Measurements from ENCODE around the gene COL4A3.

Gene COL4A3

DNA sequence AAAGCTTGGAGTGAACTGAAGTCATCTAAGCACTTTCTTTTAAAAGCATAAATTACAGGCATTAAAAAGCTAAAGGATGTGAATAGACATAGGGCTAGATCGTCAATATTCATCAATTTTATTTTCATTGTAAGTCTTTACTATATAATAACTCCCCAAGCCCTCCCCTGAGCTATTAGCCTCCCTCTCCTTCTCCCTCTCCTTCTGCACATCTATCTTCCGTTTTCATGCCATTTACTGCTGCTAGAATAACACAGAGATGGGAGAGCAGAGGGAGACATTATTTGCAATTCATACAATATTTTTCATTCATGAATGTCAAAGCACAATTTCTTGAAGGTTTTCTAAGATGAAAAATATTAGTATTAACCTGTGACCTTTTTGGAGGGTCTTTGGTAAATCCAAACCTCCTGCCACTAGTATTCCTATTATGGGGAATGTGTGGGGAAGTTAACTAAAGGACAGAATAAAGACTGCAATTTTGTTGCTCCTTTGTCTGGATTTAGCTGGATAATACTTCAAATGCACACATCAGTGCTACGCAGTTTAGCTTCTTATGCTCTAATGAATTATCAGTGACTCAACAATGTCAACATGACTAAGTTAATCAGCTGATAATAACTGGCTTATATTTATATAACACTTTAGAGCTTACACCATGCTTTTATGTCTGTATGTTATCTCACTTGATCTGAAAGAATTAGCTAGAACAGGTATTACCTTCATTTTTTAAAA is 132.4 kb downstream of the COL4A3 start:
- no peak for DNase-seq

DNA sequence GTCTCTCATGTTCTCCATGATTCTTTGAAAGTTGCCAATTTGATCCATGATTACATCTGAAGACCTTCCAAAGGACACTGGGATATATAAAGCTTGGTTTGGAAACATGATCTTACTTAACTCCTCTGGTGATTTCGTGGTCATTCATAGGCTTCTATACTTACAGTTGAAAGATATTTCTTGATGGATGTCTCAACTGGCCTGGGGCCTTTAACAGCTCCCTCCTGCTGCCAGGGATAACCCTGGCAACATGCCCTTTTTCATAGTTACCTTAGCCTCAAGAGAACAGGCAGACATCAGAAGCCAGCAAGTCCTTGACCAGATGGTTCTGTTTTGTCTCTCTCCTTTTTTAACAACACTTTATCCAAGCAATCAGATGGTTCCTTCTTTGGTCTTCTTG is 137.1 kb downstream of the COL4A3 start:
- DNase-seq: no peak

DNA sequence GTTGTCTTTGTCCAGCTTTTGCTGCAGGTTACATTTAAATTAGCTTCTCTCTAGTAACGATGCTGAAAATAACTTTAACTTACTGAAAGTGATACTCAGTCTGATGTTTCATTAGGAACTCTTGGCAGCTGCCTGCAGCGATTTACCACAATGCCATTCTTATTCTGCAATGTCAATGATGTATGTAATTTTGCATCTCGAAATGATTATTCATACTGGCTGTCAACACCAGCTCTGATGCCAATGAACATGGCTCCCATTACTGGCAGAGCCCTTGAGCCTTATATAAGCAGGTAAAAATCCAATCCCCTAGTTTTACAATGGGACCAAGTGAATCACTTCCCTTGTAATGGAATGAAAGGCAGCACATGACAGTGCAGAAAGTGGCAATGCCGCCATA is 144.4 kb downstream of the COL4A3 start:
- DNase-seq: no peak

DNA sequence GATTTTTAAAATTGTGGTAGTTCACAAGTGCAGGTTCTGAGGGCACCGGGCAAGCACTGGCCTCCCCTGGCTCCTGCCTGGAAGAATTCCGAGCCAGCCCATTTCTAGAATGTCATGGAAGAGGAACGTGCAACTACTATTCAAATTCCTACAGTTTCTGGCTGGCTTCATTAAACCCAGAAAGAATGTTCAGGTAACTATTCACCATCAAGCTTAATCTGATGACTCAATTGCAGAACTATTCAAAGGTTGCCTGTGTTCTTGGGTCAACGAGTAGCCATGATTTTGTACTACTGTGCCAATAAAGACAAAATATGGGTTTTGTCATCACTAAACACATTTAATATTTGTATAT is 146.3 kb downstream of the COL4A3 start:
- no peak for DNase-seq

DNA sequence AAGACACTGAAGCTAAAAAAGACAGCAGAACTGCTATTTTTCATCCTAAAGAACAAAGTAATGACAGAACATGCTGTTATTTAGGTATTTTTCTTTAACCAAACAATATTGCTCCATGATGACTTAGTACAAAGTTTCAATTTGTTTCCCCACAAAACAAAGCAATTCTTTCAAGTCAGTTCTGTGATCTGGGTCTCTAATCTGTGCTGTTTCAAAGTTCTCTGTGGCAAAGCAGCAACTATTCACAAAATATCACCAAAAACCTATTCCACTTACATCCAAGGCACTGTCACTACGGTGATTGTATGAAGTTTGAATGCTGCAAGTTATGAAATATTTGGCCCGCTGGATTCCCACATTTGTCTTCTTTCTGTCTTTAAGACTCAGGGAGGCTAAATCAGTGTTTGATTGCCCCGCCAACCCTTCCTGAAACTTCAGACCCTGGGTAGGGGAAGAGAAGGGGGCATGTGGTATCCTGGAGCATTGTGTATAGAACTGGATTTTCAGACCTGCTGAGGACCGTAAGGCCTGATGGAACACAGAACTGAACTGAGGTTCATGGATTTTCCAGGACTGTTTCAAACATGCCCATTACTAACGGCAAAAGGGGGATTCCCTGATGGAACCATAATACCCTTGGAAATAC is 147.6 kb downstream of the COL4A3 start:
- no peak for DNase-seq

DNA sequence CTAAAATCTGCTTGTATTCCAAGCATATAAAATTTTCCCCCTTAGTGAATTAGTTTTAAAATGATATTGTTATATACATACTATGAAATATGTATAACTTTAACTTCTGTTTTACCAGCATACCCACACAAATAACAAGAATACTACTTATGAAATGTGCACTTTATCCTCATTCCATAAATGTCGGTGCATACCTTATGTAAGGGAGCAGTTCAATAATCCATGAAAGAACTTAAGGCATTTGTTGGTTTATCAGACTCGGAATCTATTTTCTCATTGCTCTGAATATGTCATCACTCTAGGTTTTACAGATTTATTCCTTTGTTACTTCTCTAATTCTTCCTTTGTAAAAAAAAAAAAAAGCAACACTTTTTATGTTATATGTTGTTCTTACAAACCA is 148.2 kb downstream of the COL4A3 start:
- DNase-seq: no peak

DNA sequence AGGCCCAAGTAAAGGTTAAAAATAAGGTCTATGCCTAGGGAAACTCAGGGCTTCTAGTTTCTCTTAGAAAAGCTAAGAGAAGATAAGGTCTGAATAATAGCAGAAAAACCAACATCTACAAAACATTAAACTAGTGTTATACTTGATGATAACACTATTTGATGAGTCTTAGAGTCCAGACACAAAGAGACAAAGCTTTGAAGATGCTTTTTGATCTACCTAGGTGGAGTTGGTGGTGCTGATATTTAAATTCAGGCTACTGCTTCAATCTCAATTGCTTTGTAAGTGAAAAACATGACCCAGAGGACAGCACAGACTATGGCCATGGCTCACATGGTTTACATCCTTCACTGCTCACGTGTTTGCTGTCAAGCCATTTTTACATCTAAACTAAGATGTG is 148.9 kb downstream of the COL4A3 start:
- DNase-seq: no peak

DNA sequence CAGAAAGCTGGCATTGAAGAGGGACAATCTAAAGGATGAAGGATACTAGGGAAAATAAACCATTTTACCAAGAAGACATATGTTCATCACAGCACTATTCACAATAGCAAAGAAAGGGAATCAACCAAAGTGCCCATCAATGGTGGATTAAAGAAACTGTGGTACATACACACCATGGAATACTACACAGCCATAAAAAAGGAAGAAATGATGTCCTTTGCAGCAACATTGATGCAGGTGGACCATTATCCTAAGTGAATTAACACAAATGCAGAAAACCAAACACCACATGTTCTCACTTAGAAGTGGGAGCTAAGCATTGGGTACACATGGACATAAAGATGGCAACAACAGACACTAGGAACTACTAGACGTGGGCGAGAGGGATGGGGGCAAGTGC is 153.4 kb downstream of the COL4A3 start:
- DNase-seq: no peak

DNA sequence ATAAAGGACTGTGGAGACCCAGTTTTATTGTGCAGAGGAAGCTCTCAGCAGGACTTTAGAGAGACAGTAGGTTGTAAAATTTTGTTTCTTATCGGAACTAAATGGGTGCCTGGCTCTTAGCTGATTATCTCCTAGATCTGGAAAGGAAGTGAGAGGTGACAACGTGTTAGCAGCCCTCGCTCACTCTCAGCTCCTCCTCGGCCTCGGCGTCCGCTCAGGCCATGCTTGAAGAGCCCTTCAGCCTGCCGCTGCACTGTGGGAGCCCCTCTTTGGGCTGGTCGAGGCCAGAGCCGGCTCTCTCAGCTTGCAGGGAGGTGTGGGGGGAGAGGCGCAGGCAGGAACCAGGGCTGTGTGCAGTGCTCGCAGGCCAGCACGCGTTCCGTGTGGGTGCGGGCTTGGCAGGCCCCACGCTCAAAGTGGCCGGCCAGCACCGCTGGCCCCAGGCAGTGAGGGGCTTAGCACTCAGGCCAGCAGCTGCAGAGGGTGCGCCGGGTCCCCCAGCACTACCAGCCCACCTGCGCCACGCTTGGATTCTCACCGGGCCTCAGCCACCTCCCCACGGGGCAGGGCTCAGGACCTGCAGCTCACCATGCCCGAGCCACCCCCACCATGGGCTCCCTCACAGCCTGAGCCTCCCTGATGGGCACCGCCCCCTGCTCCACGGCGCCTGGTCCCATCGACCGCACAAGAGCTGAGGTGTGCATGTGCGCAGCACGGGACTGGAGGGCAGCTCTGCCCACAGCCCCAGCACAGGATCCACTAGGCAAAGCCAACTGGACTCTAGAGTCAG is 156.1 kb downstream of the COL4A3 start:
- no peak for DNase-seq

DNA sequence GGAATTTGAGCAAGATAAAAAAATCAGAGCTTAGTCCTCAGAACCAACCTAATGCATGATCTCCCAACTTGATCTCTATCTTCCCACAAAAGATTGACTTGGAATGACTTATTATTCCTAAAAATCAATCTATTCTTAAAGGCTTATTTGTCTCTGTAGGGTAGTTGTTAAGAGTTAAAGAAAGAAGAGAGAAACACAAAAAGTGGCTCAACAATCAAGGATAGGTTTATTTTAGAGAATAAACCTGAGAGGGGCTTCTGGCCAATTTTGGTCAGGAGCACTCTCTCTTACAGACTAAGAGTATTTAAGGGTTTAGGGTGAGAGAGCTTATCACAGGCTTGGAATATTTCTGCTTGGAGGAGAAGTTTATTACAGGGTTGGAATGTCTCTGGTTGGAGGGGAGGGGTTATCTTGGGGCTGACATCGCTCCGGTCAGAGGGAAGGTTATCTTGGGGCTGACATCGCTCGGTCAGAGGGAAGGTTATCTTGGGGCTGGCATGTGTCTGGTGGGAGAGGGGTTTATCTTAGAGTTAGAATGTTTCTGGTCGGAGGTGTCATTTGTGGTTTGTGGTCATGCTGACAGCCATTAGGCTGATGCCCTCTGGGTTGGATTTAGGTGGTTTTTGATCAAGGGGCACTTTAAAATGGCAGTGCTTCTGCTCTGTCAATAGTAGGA is 158.2 kb downstream of the COL4A3 start:
- no peak for DNase-seq

DNA sequence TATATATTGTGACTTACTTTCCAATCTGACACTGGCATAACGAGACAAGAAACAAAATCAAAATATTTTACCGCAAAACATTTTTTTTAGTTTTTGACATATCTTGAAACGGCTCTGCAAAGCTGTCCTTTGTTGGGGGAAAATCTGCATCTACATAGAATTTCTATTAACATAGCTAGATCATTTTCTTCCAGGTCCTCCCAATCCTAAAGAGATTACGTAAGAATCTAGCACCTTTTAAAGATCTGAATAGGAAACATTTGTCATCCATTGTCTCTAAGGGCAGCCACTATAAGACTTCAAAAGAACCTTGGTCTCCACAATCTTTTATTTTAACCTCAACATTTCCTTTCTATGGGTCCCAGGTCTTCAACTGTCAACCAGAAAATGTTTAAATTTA is 159.4 kb downstream of the COL4A3 start:
- no peak for DNase-seq

DNA sequence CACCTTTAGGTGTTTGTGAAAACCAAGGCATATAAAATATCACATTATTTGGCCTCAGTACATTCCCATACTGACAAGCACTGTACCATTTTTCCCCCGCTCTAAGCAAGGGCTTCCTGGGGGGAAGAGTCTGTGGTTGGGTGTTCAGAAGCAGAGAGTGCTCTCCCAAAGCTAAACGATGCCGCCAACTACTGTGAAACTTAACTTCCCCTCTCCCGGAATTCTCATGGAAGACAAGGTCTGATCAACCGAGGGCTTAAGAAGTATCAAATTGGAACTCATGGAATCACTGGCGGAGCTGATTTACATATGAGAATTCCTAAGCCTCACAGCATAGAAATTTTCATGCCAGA is 160.2 kb downstream of the COL4A3 start:
- peak; percentile 82 for DNase-seq

DNA sequence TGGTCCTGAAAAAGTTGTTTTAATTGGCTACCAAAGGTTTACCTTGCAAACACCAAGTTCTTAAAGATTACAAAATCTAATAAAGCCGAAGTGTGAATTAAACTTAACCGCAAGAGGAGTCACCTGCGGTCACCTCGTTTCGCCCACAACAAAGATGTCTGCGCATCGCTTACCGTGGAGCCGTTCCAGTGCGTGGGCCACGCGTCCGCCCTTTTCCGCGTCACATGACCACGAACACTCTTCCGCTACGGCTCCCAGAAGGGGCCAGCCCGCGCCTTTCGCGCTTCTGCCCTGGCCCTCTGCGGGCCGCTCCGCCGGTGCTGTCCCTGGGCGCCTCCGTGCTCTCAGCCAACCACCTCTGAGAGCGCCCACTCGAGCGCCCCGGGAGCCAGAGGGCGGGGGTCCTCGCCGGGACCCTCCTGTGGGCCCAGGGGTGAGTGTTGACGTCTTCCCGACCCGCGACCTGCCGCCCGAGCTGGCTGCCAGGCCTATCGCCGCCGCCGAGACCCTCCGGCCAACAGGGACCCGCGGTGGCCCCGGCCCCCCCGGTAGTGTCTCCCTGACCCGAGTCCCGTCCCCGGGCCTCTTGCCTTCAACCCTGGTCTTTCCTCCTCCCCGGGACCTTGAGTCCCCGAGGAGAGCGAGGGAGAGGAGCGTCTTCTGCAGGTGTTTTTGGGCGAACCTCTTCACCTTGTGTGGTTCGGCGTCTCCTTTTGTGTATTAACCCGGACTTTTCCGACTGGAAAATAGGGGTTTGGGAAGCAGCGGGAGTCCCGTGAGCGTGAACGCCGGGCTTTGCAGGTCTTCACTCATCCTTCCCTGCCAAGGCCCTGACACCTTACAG is 160.8 kb downstream of the COL4A3 start, which contains the start of gene MFF:
Gene MFF, plus strand, starts transcription at position 257 of the 844 bp plus-strand sequence. CDS start 5,415 bp downstream, outside the sequence.
- peak; percentile 92 for DNase-seq

DNA sequence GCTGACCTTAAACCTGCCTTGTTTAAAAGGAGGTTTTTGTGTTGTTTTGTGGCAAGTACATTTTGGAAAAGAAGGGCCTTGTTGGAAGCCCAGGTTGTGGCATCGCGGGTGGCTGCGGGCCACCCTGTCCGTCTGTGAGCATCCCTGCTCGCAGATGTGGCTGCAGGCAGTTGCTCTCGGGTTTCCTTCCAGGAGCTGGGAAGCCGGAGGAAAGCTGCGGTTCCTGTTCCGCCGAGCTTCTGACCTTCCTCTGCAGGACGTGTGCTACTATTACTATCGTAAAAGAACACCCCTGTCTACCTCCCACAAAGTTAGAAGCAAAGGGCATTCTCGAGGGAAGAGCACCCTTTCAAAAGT is 161.4 kb downstream of the COL4A3 start:
- DNase-seq: no peak

DNA sequence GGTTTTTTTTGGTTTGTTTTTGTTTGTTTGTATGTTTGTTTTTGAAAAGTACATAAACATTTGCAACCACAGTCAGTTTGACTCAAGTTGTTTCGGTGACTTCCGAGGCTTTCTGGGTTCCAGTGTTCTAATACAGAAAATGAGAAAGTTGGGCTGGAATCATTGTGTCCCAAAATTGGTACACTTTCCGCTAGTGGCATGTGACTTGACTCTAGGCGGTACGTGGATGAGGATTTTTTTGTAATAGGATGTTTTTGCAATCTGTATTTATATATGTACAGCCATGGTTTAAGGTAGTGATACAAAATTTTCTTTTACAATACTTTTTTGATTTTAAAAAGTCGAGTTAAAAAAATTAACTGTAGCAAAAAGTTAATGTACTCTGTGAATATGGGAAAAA is 162.4 kb downstream of the COL4A3 start:
- DNase-seq: no peak

DNA sequence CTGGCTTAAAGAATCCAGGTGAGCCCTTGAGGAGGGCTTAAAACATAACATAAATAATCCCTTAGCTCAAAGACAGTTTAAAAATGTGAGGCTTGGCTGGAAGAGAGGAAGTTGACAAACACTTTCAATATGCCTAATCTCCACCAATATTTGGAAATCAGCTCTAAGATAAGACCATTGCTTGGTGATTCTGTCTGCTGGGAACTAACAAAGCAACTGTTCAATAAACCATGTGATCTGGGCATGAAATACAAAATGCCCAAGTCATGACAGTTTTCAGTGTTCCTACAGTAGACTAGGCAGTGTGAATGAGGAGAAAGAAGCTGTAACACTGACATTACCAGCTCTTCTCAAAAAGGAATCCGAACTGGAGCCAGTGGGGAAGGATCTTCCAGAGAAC is 171.3 kb downstream of the COL4A3 start:
- no peak for DNase-seq

DNA sequence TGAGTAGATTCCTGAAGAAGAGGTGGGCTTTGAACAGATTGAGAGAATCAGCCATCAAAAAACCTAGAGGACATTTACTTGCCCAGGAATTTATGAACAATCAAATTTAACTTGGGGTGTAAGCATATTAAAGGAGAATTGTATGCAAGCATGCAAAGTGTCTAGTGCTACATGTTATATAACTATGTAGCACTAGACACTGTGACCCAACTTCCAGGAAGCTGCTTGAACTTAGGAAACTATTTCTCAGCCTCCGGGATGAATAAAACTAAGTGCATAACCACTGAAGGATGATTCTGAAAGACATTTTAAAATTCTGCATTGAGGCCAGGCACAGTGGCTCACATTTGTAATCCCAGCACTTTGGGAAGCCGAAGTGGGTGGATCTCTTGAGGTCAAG is 173.0 kb downstream of the COL4A3 start:
- DNase-seq: no peak

DNA sequence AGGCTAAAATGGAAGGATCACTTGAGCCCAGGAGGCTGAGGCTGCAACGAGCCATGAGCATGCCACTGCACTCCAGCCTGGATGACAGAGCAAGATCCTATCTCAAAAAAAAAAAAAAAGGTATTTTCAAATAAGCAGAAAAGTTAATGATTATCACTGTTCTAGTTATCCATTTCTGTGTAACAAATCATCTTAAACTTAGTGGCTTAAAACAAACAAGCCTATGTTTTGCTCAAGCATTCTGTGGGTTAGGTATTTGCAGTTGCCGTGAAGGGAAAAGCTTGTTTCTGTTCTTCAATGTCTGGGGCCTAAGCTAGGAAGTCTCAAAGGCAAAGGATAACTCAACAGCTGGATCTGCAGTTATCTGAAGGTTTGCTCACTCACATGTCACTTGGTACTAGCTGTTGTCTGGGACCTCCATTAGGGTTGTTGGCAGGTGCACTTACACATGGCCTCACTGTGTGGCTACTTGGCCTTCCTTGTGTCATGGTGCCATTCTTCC is 174.7 kb downstream of the COL4A3 start:
- no peak for DNase-seq

DNA sequence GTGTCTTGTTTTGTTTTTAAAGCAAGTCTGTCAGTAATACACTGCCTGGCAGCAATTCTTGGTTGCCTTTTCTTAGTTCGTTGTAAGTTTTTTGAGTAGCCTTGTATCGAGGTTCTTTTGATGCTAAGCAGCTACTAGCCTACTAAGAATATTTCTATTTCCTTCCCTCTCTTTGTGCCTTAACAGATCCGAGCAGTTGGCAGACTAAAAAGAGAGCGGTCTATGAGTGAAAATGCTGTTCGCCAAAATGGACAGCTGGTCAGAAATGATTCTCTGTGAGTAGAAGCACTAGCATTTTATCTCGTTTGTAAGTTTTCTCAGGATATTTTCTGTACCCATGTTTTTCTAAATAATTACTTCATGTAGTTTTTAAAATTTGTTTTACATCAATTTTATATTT is 175.7 kb downstream of the COL4A3 start:
- DNase-seq: no peak

DNA sequence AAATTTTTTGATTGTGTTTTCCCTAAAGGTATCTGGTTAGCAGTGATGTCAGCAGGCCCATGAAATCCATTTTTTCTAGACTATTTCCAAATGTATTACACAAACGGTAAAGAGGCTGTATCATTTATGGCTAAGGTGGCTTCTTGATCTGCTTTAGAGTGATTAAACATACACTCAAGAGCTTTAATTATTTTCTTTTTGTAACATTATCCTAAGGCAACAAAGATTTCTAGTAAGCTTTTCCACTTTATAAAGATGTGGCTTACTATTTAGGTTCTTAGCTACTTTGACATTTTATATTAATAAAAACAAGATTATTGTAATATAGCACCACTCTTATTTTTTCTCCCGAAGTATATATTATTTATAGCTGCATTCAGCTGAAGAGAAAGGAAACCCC is 177.1 kb downstream of the COL4A3 start:
- DNase-seq: no peak

DNA sequence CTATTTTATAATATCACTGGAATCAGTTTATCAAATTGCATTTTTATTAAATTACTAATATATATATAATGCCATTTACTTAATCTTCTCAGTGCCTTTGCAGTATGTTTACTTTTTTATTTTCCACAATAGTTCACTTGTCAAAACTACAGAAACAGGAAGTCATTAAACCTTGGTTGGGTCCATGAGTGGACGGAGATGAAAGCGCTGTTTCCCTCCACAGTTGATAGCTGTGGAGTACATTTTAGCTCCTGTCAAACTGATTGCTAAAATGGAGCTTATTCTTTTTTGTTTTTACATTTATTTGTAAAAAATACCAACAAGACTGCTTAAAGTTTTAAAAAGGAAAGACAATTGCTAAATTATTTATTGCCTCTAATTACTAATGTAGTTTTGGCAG is 179.8 kb downstream of the COL4A3 start:
- DNase-seq: no peak

DNA sequence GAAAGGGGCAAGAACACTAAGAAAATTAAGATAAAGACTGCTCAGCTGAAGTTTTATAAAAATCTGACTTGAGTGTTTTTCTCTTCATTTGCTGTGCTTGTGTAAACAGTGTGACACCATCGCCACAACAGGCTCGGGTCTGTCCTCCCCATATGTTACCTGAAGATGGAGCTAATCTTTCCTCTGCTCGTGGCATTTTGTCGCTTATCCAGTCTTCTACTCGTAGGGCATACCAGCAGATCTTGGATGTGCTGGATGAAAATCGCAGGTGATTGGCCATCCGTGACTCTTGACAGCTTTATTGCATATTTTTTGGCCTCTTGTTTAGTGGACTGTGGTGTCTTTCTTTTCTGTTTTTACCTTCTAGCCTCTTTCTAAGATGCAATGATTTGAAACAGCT is 182.7 kb downstream of the COL4A3 start:
- no peak for DNase-seq

DNA sequence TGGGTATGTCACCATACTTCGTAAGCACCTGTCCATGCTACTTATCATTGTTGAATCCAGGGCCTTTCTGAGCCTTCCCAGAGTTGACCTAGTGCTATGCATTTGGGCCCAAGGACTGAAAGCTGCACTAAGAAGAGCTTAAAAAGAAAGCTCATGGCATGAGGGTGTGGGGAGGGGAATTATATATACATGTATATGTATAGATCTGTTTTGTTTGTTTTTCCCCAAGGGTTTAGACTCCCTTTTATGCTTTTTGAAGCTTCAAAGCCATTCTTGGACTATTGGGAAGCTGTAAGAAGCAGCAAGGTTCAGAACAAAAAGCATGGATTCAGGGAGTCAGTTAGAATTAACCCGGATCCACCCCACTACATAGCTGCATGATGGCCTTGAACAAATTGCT is 183.9 kb downstream of the COL4A3 start:
- no peak for DNase-seq

All from NCI-H2227 treated with DMSO at 0.1 percent for 48 hours (cell line).